Liver (tissue), 3 donors: ENCODE data around the gene CADM2.

Experiments
- CTCF ChIP-seq: fragments of 150-350 bp; IDR thresholded peaks from 2 replicates; pipeline ENCODE4 v1.5.1; 2017; ENCODE audit warnings: improper control_type of control experiment, low read depth, low read length; ENCODE audit not compliant: missing input control
- FOXA1 ChIP-seq: IDR thresholded peaks from 2 replicates; pipeline ENCODE4 v1.6.1; 2016; ENCODE audit warnings: antibody characterized with exemption
- GABPA ChIP-seq, 2 donors: IDR thresholded peaks in 1 of 2; conservative IDR thresholded peaks in 1 of 2; 2 replicates each; pipeline ENCODE4 v1.6.1; 2016; ENCODE audit warnings: antibody characterized with exemption in 2 of 2, mild to moderate bottlenecking in 1 of 2, moderate library complexity in 1 of 2
- HNF4G ChIP-seq: IDR thresholded peaks from 2 replicates; pipeline ENCODE4 v1.6.1; 2016; ENCODE audit warnings: antibody characterized with exemption
- JUND ChIP-seq, 2 donors: IDR thresholded peaks; 2 replicates each; pipeline ENCODE4 v1.6.1; 2016; ENCODE audit warnings: antibody characterized with exemption in 2 of 2
- MAX ChIP-seq: IDR thresholded peaks from 2 replicates; pipeline ENCODE4 v1.6.1; 2016; ENCODE audit warnings: antibody characterized with exemption
- REST ChIP-seq: IDR thresholded peaks from 2 replicates; pipeline ENCODE4 v1.6.1; 2016; ENCODE audit warnings: antibody characterized with exemption, mild to moderate bottlenecking
- RXRA ChIP-seq, 2 donors: IDR thresholded peaks; 2 replicates each; pipeline ENCODE4 v1.6.1; 2017 to 2018; ENCODE audit warnings: antibody characterized with exemption in 2 of 2, mild to moderate bottlenecking in 1 of 2
- TAF1 ChIP-seq: conservative IDR thresholded peaks from 2 replicates; pipeline ENCODE4 v1.6.1; 2016; ENCODE audit warnings: antibody characterized with exemption, mild to moderate bottlenecking
- YY1 ChIP-seq: IDR thresholded peaks from 2 replicates; pipeline ENCODE4 v1.6.1; 2016; ENCODE audit warnings: antibody characterized with exemption, mild to moderate bottlenecking
- ZBTB33 ChIP-seq: IDR thresholded peaks from 2 replicates; pipeline ENCODE4 v1.6.1; 2016; ENCODE audit warnings: antibody characterized with exemption
- donor health status: healthy.
- donor health status: healthy.

- TF ChIP-seq YY1: no peak
- no peak for TF ChIP-seq CTCF
- no peak for TF ChIP-seq FOXA1
- TF ChIP-seq REST: no peak
- no peak for TF ChIP-seq JUND (IDR thresholded peaks at IDR 0.05)
- no peak for TF ChIP-seq HNF4G
- TF ChIP-seq RXRA (IDR thresholded peaks at IDR 0.05): no peak
- TF ChIP-seq ZBTB33: no peak
- no peak for TF ChIP-seq GABPA (IDR thresholded peaks at IDR 0.05 in 1 of 2, conservative IDR thresholded peaks at IDR 0.05 in 1 of 2)
- no peak for TF ChIP-seq TAF1
- TF ChIP-seq MAX: no peak
Observed at GRCh38 chr3:85781806-85782205, 823.0 kb downstream of the CADM2 start.
